Astrocyte (in vitro differentiated cells and primary cell): ENCODE measurements around the gene ZFYVE28. TPM values are rescaled to one million over a fixed set of nuclear protein-coding genes. Genes with fewer than 3 reads are reported as not detected.

Experiments
- DNase-seq: peaks from one replicate; pipeline ENCODE4 v3.0.0-alpha.2; 2010; ENCODE audit warnings: low read depth
- FAIRE-seq: peaks from 2 replicates; lab custom pipeline; 2011; peaks lifted over from hg19 to GRCh38; lab: Jason Lieb, UNC
- H2AFZ ChIP-seq: 2 replicates; pipeline ENCODE4 v1.6.0; 2012; ENCODE audit warnings: low read depth, low read length, inconsistent platforms
- H3K27ac ChIP-seq: 2 replicates; pipeline ENCODE4 v1.5.1; 2011; ENCODE audit warnings: low read depth, low read length, inconsistent platforms
- H3K27me3 ChIP-seq: 2 replicates; pipeline ENCODE4 v1.6.0; 2011; ENCODE audit warnings: low read length, inconsistent platforms; ENCODE audit not compliant: insufficient read depth
- H3K36me3 ChIP-seq: 2 replicates; pipeline ENCODE4 v1.5.1; 2011; ENCODE audit warnings: low read length, inconsistent platforms; ENCODE audit not compliant: insufficient read depth
- H3K4me1 ChIP-seq: 2 replicates; pipeline ENCODE4 v1.5.1; 2011; ENCODE audit warnings: low read length, inconsistent platforms; ENCODE audit not compliant: insufficient read depth
- H3K4me2 ChIP-seq: 2 replicates; pipeline ENCODE4 v1.6.0; 2012; ENCODE audit warnings: low read length, inconsistent platforms
- H3K4me3 ChIP-seq: 2 replicates; pipeline ENCODE4 v1.5.1; 2011; ENCODE audit warnings: low read depth, mild to moderate bottlenecking, low read length, inconsistent platforms; ENCODE audit not compliant: insufficient read depth
- H3K79me2 ChIP-seq: 2 replicates; pipeline ENCODE4 v1.6.0; 2012; ENCODE audit warnings: mild to moderate bottlenecking, low read length, inconsistent platforms; ENCODE audit not compliant: insufficient read depth
- H3K9ac ChIP-seq: 2 replicates; pipeline ENCODE4 v1.6.0; 2012; ENCODE audit warnings: mild to moderate bottlenecking, low read length, inconsistent platforms
- H3K9me3 ChIP-seq: 2 replicates; pipeline ENCODE4 v1.5.1; 2012; ENCODE audit warnings: low read depth, mild to moderate bottlenecking, low read length, inconsistent platforms; ENCODE audit not compliant: insufficient read depth
- H4K20me1 ChIP-seq: 2 replicates; pipeline ENCODE4 v1.6.0; 2012; ENCODE audit warnings: low read length, inconsistent platforms; ENCODE audit not compliant: insufficient read depth
- H3K27ac Mint-ChIP-seq: one replicate; pipeline ENCODE4 v1.8.0; 2021; ENCODE audit warnings: mild to moderate bottlenecking, mixed read lengths; ENCODE audit not compliant: unreplicated experiment
- H3K27me3 Mint-ChIP-seq: one replicate; pipeline ENCODE4 v1.8.0; 2021; ENCODE audit warnings: low read depth, mixed read lengths; ENCODE audit not compliant: unreplicated experiment
- H3K36me3 Mint-ChIP-seq: one replicate; pipeline ENCODE4 v1.8.0; 2021; ENCODE audit warnings: low read depth, mixed read lengths; ENCODE audit not compliant: unreplicated experiment
- H3K4me1 Mint-ChIP-seq: one replicate; pipeline ENCODE4 v1.8.0; 2021; ENCODE audit warnings: low read depth, mixed read lengths; ENCODE audit not compliant: unreplicated experiment
- H3K4me3 Mint-ChIP-seq: one replicate; pipeline ENCODE4 v1.8.0; 2021; ENCODE audit warnings: mild to moderate bottlenecking, moderate library complexity, mixed read lengths; ENCODE audit not compliant: unreplicated experiment
- H3K9me3 Mint-ChIP-seq: one replicate; pipeline ENCODE4 v1.8.0; 2021; ENCODE audit warnings: mild to moderate bottlenecking, mixed read lengths; ENCODE audit not compliant: unreplicated experiment
- CTCF ChIP-seq: IDR thresholded peaks from 2 replicates; pipeline ENCODE4 v1.5.1; 2011; ENCODE audit warnings: low read depth, mild to moderate bottlenecking, inconsistent platforms, low read length, moderate library complexity; ENCODE audit not compliant: insufficient read depth
- EZH2 ChIP-seq: IDR thresholded peaks from 2 replicates; pipeline ENCODE4 v1.6.1; 2012; ENCODE audit warnings: mild to moderate bottlenecking, low read length, inconsistent platforms; ENCODE audit not compliant: insufficient read depth
- total RNA-seq: library from RNA; stranded (reverse); gene quantifications from 2 replicates; pipeline ENCODE4 v1.2.1, GENCODE V29; 2021

The ZFYVE28 gene
- total RNA-seq, 1 donor from 2014 or later = 0.68 TPM

- H3K9ac ChIP-seq = no peak overlapping the region
- FAIRE-seq (no peak), DNase-seq (no peak)
- no peak overlapping the region for H3K4me2 ChIP-seq
- no peak overlapping the region for H2AFZ ChIP-seq
- Mint-ChIP-seq H3K4me3 (no peak overlapping the region), H3K4me1 (peaks cover 6% of the 10 kb centered on the region), H3K27ac (no peak overlapping the region), H3K36me3 (peaks cover 15% of the 10 kb centered on the region), H3K27me3 (no peaks in the 10 kb centered on the region), H3K9me3 (no peaks in the 10 kb centered on the region)
- TF ChIP-seq EZH2 (no peak), CTCF (no peak)
- H3K9me3 ChIP-seq = no peaks in the 10 kb centered on the region
- no peak overlapping the region for H3K4me3 ChIP-seq
- peaks cover 60% of the 10 kb centered on the region for H3K79me2 ChIP-seq
- H4K20me1 ChIP-seq = peaks cover 86% of the 10 kb centered on the region
- no peaks in the 10 kb centered on the region for H3K27me3 ChIP-seq
- H3K4me1 ChIP-seq = peaks cover 25% of the 10 kb centered on the region
- no peak overlapping the region for H3K27ac ChIP-seq
- H3K36me3 ChIP-seq = peaks cover 5% of the 10 kb centered on the region
Measured at GRCh38 chr4:2257361-2258081, 160.9 kb downstream of the ZFYVE28 start.

- peaks cover 60% of the 10 kb centered on the region for H3K79me2 ChIP-seq
- no peaks in the 10 kb centered on the region for H3K27me3 Mint-ChIP-seq
- no peak overlapping the region for H3K4me3 ChIP-seq
- H3K9ac ChIP-seq = no peak overlapping the region
- no peak overlapping the region for H3K4me3 Mint-ChIP-seq
- peaks cover 93% of the 10 kb centered on the region for H4K20me1 ChIP-seq
- H3K36me3 Mint-ChIP-seq = peaks cover 15% of the 10 kb centered on the region
- H2AFZ ChIP-seq = no peak overlapping the region
- no peaks in the 10 kb centered on the region for H3K9me3 ChIP-seq
- peaks cover 6% of the 10 kb centered on the region for H3K4me1 Mint-ChIP-seq
- H3K27ac Mint-ChIP-seq = no peak overlapping the region
- H3K4me1 ChIP-seq = peaks cover 24% of the 10 kb centered on the region
- DNase-seq (no peak), FAIRE-seq (no peak)
- peak overlapping the region; percentile 18 for H3K4me2 ChIP-seq
- TF ChIP-seq CTCF = no peak
- no peak for TF ChIP-seq EZH2
- peaks cover 5% of the 10 kb centered on the region for H3K36me3 ChIP-seq
- H3K27me3 ChIP-seq = no peaks in the 10 kb centered on the region
- H3K27ac ChIP-seq = no peak overlapping the region
- no peaks in the 10 kb centered on the region for H3K9me3 Mint-ChIP-seq
Measured at GRCh38 chr4:2256781-2257191, 161.7 kb downstream of the ZFYVE28 start.

GRCh38 chr4:2256156-2256731 is 162.2 kb downstream of the ZFYVE28 start:
- FAIRE-seq (no peak), DNase-seq (no peak)
- Histone ChIP-seq H3K27me3 (no peaks in the 10 kb centered on the region), H3K4me2 (peak overlapping the region; percentile 60), H3K27ac (no peak overlapping the region), H3K9ac (peak overlapping the region; percentile 18), H3K4me3 (no peak overlapping the region), H3K4me1 (peaks cover 24% of the 10 kb centered on the region), H2AFZ (no peak overlapping the region), H3K9me3 (no peaks in the 10 kb centered on the region), H3K36me3 (peaks cover 5% of the 10 kb centered on the region), H4K20me1 (peaks cover 99% of the 10 kb centered on the region), H3K79me2 (peaks cover 59% of the 10 kb centered on the region)
- H3K36me3 Mint-ChIP-seq = peaks cover 15% of the 10 kb centered on the region
- TF ChIP-seq EZH2 (no peak), CTCF (no peak)
- peaks cover 6% of the 10 kb centered on the region for H3K4me1 Mint-ChIP-seq
- no peaks in the 10 kb centered on the region for H3K9me3 Mint-ChIP-seq
- no peak overlapping the region for H3K4me3 Mint-ChIP-seq
- no peak overlapping the region for H3K27ac Mint-ChIP-seq
- H3K27me3 Mint-ChIP-seq = no peaks in the 10 kb centered on the region
